H1 (cell line): ENCODE data around the gene MDM4. TPM values are rescaled to one million over a fixed set of nuclear protein-coding genes. Genes with fewer than 3 reads are reported as not detected.

Experiments
- CBX8 ChIP-seq: fragments of 300-800, 300-1000 bp; sonication (generic); IDR thresholded peaks from 2 replicates; pipeline ENCODE4 v1.7.1; 2016; ENCODE audit warnings: low read depth, low read length, borderline replicate concordance
- CHD2 ChIP-seq: IDR thresholded peaks from 2 replicates; pipeline ENCODE4 v1.6.1; 2012; ENCODE audit warnings: low read length, improper control_type of control experiment
- CHD7 ChIP-seq: fragments of 300-600 bp; sonication (generic); IDR thresholded peaks from 2 replicates; pipeline ENCODE4 v1.7.1; 2012; ENCODE audit warnings: low read length, moderate library complexity, mild to moderate bottlenecking, inconsistent platforms; ENCODE audit not compliant: insufficient replicate concordance
- RBBP5 ChIP-seq: IDR thresholded peaks from 2 replicates; pipeline ENCODE4 v1.7.1; 2012; ENCODE audit warnings: low read depth, mild to moderate bottlenecking, inconsistent platforms, low read length, moderate library complexity, borderline replicate concordance
- TAF1 ChIP-seq: IDR thresholded peaks from 2 replicates; pipeline ENCODE4 v1.6.1; 2011; ENCODE audit warnings: mild to moderate bottlenecking, low read depth, low read length
- polyA plus RNA-seq, 7 experiments: library from polyadenylated mRNA; depleted of rRNA in 3 of 7; stranded (reverse) in 5 of 7; unstranded in 2 of 7; fragments of >200 nt in 5 of 7; fragments of 200-250 nt in 2 of 7; gene quantifications; 1 replicate in 5 of 7; 2 replicates in 1 of 7; 4 replicates in 1 of 7; pipeline versions ENCODE4 v1.2.1 to v1.2.3, GENCODE V29; 2011 to 2013; ENCODE audit warnings: missing spikeins in 2 of 7, mixed read lengths in 2 of 7
- total RNA-seq: library from RNA; stranded (reverse); fragmentation: NEBNext Ultra II Directional; extraction: Animal tissue kit (Norgen Biotek cat#: 25700); gene quantifications from 2 replicates; pipeline ENCODE4 v1.2.1, GENCODE V29; 2021

MDM4 gene
- total and polyA plus RNA-seq, 2 of the 8 experiments (the other 6 are each of a cell fraction or from before 2014, with no cell fraction given) = 10.8 to 84.9 TPM

- TF ChIP-seq CHD7 = no peak
- TF ChIP-seq TAF1 = no peak
- no peak for TF ChIP-seq CHD2
- TF ChIP-seq RBBP5 = no peak
- no peak for TF ChIP-seq CBX8
These were observed 28.1 kb downstream of the MDM4 start (continued) for GRCh38 chr1:204544321-204544720.
